GM10266 (cell line): ENCODE measurements around the gene TMEM150C.
"Not testable (repeated sequence)": the region's sequence is repeated elsewhere in the genome, so short reads cannot be mapped to it uniquely, and the experiment has no call there.

Source experiments
- DNase-seq: peaks from one replicate; pipeline ENCODE4 v3.0.0; 2012; ENCODE audit errors: extremely low spot score
- TF ChIP-seq, protein P1 (sequence below): IDR thresholded peaks from 2 replicates; pipeline ENCODE4 v1.5.1; 2012; ENCODE audit warnings: mild to moderate bottlenecking, low read depth; ENCODE audit not compliant: control insufficient read depth, insufficient read depth; ENCODE audit errors: missing control alignments

Gene TMEM150C

DNA sequence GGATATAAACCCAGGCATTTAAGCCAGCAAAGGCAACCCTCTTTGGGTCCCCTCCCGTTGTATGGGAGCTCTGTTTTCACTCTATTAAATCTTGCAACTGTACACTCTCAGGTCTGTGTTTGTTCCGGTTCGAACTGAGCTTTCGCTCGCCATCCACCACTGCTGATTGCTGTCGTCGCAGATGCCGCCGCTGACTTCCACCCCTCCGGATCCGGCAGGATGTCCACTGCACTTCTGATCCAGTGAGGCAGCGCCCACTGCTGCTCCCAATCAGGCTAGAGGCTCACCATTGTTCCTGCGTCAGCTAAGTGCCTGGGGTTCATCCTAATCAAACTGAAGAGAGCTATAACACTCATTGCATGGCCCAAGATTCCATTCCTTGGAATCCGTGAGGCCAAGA, 82.2 kb downstream of the TMEM150C start:
- TF ChIP-seq, protein P1, sequence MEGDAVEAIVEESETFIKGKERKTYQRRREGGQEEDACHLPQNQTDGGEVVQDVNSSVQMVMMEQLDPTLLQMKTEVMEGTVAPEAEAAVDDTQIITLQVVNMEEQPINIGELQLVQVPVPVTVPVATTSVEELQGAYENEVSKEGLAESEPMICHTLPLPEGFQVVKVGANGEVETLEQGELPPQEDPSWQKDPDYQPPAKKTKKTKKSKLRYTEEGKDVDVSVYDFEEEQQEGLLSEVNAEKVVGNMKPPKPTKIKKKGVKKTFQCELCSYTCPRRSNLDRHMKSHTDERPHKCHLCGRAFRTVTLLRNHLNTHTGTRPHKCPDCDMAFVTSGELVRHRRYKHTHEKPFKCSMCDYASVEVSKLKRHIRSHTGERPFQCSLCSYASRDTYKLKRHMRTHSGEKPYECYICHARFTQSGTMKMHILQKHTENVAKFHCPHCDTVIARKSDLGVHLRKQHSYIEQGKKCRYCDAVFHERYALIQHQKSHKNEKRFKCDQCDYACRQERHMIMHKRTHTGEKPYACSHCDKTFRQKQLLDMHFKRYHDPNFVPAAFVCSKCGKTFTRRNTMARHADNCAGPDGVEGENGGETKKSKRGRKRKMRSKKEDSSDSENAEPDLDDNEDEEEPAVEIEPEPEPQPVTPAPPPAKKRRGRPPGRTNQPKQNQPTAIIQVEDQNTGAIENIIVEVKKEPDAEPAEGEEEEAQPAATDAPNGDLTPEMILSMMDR, result no peak
- DNase-seq, result no peak

DNA sequence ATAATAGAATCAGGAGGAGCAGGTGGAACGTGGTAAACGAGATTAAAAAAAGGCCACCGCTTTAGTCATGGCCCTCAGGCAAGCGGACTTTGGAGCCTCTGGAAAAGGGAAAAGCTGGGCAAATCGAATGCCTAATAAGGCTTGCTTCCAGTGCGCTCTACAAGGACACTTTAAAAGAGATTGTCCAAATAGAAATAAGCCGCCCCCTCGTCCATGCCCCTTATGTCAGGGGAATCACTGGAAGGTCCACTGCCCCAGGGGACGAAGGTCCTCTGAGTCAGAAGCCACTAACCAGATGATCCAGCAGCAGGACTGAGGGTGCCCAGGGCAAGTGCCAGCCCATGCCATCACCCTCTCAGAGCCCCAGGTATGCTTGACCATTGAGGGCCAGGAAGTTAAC, 84.3 kb downstream of the TMEM150C start:
- not testable (repeated sequence) for DNase-seq

DNA sequence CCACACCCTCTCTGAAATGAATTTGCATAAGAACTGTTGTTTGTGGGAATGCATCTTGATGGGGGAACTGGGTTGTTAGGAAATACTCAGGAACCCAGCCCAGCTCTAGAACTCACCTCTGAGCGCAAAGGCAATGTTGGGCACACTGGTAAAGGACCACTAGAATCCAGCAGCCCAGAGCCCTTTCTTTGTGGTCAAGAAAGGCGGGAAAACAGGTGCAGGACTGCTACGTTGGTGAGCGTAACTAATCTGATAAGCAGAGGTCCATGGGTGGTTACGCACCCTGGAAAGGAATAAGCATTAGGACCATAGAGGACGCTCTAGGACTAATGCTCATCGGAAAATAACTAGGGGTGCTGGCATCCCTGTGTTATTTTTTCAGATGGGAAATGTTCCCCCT, 85.9 kb downstream of the TMEM150C start:
- not testable (repeated sequence) for DNase-seq

DNA sequence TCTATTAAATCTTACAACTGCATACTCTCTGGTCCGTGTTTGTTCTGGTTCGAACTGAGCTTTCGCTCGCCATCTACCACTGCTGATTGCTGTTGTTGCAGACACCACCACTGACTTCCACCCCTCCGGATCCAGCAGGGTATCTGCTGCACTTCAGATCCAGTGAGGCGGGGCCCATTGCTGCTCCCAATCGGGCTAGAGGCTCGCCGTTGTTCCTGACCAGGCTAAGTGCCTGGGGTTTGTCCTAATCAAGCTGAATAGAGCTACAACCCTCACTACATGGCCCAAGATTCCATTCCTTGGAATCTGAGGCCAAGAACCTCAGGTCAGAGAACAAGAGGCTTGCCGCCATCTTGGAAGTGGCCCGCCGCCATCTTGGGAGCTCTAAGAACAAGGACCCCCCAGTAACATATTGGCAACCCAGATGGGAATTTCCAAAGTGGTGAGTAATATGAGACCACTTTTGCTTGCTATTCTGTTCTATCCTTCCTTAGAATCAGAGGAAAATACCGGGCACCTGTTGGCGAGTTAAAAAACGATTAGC, 88.1 kb downstream of the TMEM150C start:
- TF ChIP-seq, protein P1, result no peak
- DNase-seq, result no peak

DNA sequence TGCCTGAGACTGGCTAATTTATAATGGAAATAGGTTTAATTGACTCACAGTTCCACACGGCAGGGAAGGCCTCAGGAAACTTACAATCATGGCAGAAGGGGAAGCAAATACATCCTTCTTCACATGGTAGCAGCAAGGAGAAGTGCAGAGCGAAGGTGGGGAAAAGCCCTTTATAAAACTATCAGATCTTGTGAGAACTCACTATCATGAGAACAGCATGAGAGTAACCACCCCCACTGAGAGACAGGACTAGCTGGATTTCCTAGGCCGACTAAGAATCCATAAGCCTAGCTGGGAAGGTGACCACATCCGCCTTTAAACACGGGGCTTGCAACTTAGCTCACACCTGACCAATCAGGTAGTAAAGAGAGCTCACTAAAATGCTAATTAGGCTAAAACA, 88.7 kb downstream of the TMEM150C start:
- not testable (repeated sequence) for DNase-seq

DNA sequence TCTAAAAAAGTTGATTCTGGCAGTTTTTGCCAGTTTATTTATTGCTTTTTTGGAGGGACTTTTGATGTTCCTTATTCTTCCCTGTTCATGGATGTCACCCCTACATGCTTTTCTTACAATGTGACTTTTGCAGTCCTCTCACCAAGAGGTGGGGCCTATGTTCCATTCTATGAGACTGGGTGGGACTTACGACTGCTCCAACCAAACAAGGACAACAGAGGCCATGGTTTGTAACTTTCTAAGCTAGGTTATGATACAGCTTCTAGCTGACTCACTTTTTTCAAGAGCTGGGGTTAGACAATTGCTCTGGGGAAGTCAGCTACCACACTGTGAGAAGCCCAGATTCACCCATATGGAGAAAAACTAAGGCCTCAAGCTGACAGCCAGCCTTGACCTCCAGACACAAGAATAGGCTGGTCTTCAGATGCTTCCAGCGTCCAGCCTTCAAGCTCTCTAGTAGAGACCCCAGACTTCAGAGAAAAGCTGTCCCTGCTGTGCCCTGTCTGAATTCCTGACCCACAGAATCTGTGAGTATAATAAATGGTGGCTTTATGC, 91.9 kb downstream of the TMEM150C start:
- DNase-seq, result no peak

DNA sequence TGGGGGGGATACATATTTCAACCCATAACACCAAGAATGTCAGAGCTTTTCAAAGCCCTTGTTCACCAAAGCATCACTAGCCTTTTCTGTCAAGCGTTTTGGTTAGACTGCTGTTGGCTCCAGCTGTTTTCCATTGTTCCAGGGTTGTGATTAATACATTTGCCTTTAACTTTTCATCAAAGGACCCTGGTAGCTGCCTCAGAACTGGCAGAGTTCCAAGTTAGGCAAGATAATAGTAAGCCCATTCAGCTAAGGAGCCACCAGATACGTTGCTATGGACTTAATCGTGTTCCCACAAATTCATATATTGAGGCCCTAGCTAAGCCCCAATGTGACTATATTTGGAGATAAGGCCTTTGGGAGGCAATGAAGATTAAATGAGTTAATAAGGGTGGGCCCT, 94.3 kb downstream of the TMEM150C start:
- no peak for DNase-seq
- TF ChIP-seq, protein P1, result no peak

More for the DNA sequence above, 91.9 kb downstream of the TMEM150C start:
- TF ChIP-seq, protein P1, result no peak

DNA sequence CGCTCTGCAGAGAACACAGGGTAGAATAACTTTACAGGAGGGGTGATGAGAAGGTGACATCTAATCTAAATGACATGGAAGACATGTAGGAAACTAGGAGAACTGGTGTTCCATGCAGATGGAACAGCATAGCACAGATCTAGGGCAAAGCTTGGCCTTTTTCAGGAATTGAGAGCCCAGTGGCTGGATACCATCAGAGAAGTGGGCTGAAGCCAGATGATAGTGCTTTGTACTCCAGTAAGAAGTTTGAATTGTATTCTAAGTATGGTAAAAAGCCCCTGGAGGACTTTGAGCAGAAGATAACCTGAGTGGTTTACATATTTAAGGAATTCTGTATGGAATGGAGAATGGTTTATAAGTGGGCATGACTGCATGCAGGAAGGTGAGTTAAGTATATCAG, 98.6 kb downstream of the TMEM150C start:
- DNase-seq, result no peak
- TF ChIP-seq, protein P1, result no peak

DNA sequence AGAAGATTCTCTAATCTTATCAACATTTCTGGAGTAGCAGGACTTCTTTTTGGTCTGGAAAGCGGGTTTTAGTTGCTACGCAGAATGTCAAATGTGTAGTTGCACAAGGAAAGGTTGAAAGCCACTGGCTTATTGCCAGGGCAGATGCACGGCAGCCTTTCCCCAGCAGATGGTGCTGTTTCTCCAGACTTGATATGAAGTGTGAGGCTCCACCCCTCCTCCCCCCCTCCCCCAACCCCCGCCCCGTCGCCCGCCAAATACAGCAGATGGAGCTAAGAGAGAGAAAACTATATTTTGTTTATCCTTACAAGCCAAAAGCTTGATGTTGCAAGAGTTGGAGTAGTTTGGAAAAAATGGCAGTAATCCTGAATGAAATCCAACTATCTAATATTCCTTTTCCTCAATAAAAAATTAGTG, 99.4 kb downstream of the TMEM150C start:
- peak; percentile 77 for DNase-seq
- TF ChIP-seq, protein P1, result peak; percentile 82
